Measurements from ENCODE around the gene WBP1L. TPM values are rescaled to one million over a fixed set of nuclear protein-coding genes. Genes with fewer than 3 reads are reported as not detected.
"Not testable (repeated sequence)": the region's sequence is repeated elsewhere in the genome, so short reads cannot be mapped to it uniquely, and the experiment has no call there.

The WBP1L gene
- polyA plus RNA-seq, 3 donors from 2014 or later, result 34.1 to 53.1 (median 35.2) TPM

DNA sequence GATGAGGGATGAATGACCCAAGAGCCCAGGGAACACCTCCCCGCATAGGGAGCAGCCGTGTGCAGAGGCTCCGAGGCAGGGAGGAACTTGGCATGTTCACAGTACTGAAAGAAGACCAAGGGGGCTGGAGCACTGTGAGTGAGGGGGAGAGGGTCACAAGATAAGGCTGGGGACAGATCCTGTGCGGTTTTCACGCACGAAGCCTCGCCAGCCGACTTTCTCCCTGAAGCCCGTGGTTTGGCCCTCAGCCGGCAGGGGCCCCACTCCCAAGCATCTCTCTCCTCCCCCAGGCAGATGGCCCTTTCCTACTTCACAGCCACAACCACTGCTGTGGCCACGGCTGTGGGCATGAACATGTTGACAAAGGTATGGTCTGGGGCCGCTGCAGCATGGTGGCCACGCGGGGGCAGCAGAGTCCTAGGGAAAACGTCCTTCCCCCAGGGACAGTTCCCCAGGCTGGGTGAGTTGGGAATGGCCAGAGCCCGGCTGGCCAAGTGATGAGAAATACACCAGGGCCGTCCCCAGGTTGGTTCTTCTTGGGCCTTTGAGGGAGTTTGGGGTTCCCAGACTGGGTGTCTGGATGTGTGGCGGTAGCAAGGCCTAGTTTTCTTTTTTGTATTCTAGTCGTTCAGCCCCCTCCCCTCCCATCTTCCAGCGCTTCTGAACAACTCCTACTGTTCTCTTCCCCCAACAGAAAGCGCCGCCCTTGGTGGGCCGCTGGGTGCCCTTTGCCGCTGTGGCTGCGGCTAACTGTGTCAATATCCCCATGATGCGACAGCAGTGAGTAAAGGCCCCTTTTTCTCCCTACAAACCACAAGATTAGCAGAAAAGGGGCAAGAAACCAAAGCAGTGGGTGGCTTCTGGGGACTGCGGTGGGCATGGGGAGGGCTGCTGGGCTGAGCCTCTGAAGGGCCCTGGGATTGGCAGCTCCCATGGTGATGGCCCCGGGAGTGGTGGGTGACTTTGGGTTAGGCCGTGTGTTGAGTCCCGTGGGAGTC is 14.4 kb upstream of the WBP1L start:
- Mint-ChIP-seq H3K27ac (peak overlapping the region; percentile 6 to 68 (median 50)), H3K4me1 (peaks cover 15 to 18% of the 10 kb centered on the region in 2 donors), H3K9me3 (no peaks in the 10 kb centered on the region), H3K36me3 (peaks cover 6 to 40% (median 9%) of the 10 kb centered on the region in 3 donors), H3K4me3 (peak overlapping the region in 2 of 5 donors; percentile 54 to 57), H3K27me3 (ENCODE audit: low read depth in 3 of 3) (peaks cover 0 to 4% (median 2%) of the 10 kb centered on the region in 3 donors)
- DNase-seq, result peak; percentile 58 to 77 (median 72)

DNA sequence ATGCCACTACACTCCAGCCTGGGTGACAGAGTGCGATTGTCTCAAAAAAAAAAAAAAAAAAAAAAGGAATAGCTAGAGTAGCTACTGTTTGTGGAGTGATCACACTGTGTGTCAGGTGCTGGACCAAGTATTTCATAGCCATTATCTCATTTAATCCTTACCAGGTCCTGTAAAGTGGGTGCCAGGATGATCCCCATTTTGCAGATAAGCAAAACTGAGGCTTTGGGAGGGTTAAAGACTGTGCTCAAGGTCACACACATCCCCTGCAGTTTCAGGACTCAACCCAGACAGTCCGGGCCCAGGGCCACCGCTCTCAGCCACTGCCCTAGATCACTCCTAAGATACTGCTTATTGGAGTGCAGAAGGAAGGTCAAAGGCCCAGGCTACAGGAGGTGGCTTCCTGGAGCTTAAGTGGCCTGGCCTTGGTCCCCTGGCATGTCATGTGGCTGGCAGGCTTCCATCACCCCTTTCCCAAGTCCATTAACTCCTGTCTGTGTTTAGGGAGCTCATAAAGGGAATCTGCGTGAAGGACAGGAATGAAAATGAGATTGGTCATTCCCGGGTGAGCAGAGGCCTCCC is 12.4 kb upstream of the WBP1L start:
- Mint-ChIP-seq H3K27ac (no peak overlapping the region), H3K9me3 (no peaks in the 10 kb centered on the region), H3K4me3 (no peak overlapping the region), H3K36me3 (peaks cover 3 to 35% (median 6%) of the 10 kb centered on the region in 3 donors), H3K4me1 (peaks cover 15 to 18% of the 10 kb centered on the region in 2 donors), H3K27me3 (ENCODE audit: low read depth in 3 of 3) (peaks cover 0 to 4% (median 2%) of the 10 kb centered on the region in 3 donors)
- DNase-seq, result no peak

DNA sequence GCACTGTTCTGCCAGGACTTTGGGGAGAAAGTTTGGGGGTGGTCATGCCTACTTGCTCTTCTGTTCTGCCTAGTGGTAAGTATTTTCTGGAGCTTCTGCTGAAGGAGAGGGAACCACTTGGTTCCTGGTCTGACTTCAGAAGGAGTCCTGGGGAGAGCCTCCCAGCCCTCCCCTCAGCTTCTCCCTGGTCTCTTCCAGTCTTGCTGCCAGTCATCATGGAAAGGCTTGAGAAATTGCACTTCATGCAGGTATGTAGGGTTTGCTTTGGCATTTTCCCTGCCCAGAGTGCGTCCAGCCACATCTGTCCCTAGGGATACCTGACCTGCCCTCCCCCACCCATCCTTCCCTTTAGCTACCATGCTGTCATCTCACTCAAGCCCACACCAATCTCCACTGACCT is 11.1 kb upstream of the WBP1L start:
- Mint-ChIP-seq H3K4me1 (peaks cover 15 to 18% of the 10 kb centered on the region in 2 donors), H3K36me3 (peaks cover 3 to 27% (median 6%) of the 10 kb centered on the region in 3 donors), H3K4me3 (no peak overlapping the region), H3K9me3 (no peaks in the 10 kb centered on the region), H3K27ac (peak overlapping the region in 1 of 6 donors; percentile 22), H3K27me3 (ENCODE audit: low read depth in 3 of 3) (peaks cover 0 to 3% (median 2%) of the 10 kb centered on the region in 3 donors)
- no peak for DNase-seq

DNA sequence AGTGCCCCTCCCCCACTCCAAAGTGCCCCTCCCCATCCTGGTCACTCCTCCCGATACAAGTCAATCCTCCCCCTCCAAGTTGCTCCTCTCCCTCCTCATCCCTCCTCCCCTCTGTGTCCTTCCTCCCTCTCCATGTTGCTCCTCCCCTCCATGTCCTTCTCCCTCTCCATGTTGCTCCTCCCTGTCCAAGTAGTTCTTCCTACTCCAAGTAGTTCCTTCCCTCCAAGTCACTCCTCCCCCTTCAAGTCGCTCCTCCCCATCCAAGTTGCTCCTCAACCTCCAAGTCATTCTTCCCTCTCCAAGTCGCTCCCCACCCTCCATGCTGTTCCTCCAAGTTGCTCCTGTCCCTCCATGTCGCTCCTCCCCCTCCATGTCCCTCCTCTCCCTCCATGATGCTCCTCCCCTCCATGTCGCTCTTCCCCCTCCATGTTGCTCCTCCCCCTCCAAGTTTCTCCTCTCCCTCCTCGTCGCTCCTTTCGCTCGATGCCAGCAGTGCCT is 8.6 kb upstream of the WBP1L start:
- Mint-ChIP-seq H3K36me3 (peaks cover 3 to 24% (median 6%) of the 10 kb centered on the region in 3 donors), H3K27me3 (ENCODE audit: low read depth in 3 of 3) (no peaks in the 10 kb centered on the region), H3K4me3 (no peak overlapping the region), H3K9me3 (no peaks in the 10 kb centered on the region), H3K27ac (peak overlapping the region in 1 of 6 donors; percentile 40), H3K4me1 (peaks cover 0 to under 1% of the 10 kb centered on the region in 2 donors)
- no peak for DNase-seq

DNA sequence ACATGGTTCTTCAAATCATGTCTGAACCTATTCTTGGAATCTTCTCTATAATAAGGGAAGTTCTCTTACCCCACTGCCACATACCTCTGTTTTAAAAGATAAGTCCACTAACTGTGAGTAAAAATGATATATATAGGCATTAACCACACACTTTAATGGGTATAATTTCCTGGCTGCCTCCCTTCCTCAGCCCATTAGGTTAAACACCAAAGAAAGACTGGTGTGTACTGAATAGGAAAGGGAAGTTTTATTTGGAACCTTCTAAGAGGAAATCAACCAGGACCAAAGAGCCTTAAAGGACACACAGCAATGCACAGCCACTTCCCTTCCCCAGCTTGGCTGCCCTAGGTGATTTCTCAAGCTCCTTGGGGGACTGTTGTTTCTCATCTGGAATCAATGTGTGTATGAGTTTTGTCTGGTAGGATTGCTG is 5.0 kb upstream of the WBP1L start:
- DNase-seq, result no peak
- no peak overlapping the region for H3K4me3 Mint-ChIP-seq
- peaks cover 2 to 7% (median 5%) of the 10 kb centered on the region in 3 donors for H3K27me3 Mint-ChIP-seq (ENCODE audit: low read depth in 3 of 3)
- H3K4me1 Mint-ChIP-seq, result peaks cover 8 to 13% of the 10 kb centered on the region in 2 donors
- no peaks in the 10 kb centered on the region for H3K9me3 Mint-ChIP-seq
- peaks cover 0 to 16% (median 0%) of the 10 kb centered on the region in 3 donors for H3K36me3 Mint-ChIP-seq
- no peak overlapping the region for H3K27ac Mint-ChIP-seq

DNA sequence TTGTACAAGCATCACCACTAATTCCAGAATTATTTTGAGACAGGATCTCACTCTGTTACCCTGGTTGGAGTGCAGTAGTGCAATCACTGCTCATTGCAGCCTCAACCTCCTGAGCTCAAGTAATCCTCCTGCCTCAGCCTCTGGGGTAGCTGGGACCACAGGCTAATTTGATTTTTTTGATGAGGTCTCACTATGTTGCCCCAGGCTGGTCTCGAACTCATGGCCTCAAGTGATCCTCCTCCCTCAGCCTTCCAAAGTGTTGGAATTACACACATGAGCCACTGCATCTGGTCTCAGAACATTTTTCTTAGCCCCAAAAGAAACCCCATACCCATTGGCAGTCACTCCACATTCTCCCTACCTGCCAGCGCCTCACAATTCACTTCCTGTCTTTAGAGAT is 3.5 kb upstream of the WBP1L start:
- Mint-ChIP-seq H3K27ac (no peak overlapping the region), H3K9me3 (no peaks in the 10 kb centered on the region), H3K36me3 (peaks cover 0 to 11% (median 0%) of the 10 kb centered on the region in 3 donors), H3K4me3 (no peak overlapping the region), H3K27me3 (ENCODE audit: low read depth in 3 of 3) (peaks cover 2 to 7% (median 5%) of the 10 kb centered on the region in 3 donors), H3K4me1 (peaks cover 20 to 28% of the 10 kb centered on the region in 2 donors)
- DNase-seq, result no peak

DNA sequence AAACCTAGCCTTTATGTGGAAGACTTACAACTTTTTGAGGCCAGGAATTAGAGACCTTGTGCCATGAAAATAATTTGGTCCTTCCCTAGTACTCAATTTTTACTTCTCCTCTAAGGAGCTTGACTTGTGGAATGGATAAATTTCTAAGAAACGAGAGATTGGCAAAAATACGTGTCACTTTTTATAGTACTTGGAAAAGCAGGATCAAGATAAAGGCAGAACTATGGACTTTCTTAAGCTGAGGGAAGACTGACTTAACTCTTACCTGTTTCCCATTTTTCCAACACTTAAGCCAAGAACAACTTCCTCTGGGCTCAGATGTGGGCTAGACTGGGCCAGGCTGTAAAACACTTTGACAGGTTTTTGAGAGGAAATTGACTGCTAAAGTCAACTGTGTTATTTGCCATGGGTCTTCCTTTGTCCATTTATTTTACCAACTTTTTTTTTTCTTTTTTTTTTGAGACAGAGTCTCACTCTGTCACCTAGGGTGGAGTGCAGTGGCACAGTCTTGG is 2.0 kb upstream of the WBP1L start:
- DNase-seq, result no peak
- Mint-ChIP-seq H3K9me3 (no peaks in the 10 kb centered on the region), H3K27ac (no peak overlapping the region), H3K36me3 (peaks cover 0 to 11% (median 0%) of the 10 kb centered on the region in 3 donors), H3K4me1 (peaks cover 33 to 43% of the 10 kb centered on the region in 2 donors), H3K4me3 (peak overlapping the region in 1 of 5 donors; percentile 42), H3K27me3 (ENCODE audit: low read depth in 3 of 3) (peaks cover 2 to 7% (median 7%) of the 10 kb centered on the region in 3 donors)

DNA sequence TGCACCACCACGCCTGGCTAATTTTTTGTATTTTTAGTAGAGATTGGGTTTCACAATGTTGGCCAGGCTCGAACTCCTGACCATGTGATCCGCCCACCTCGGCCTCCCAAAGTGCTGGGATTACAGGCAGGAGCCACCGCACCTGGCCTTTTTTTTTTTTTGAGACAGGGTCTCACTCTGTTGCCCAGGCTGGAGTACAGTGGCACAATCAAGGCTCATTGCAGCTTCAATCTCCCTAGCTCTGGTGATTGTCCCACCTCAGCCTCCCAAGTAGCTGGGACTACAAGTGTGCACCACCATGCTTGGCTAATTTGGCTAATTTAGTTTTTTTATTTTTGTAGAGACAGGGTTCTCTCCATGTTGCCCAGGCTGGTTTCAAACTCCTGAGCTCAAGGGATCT is 1.4 kb upstream of the WBP1L start:
- not testable (repeated sequence) for H3K9me3 Mint-ChIP-seq; DNase-seq; H3K36me3 Mint-ChIP-seq; H3K27me3 Mint-ChIP-seq (ENCODE audit: low read depth in 3 of 3)
- Mint-ChIP-seq H3K27ac (peak overlapping the region in 4 of 6 donors; percentile 40 to 94 (median 76)), H3K4me1 (peaks cover 35 to 45% of the 10 kb centered on the region in 2 donors), H3K4me3 (peak overlapping the region in 1 of 5 donors; percentile 92)

DNA sequence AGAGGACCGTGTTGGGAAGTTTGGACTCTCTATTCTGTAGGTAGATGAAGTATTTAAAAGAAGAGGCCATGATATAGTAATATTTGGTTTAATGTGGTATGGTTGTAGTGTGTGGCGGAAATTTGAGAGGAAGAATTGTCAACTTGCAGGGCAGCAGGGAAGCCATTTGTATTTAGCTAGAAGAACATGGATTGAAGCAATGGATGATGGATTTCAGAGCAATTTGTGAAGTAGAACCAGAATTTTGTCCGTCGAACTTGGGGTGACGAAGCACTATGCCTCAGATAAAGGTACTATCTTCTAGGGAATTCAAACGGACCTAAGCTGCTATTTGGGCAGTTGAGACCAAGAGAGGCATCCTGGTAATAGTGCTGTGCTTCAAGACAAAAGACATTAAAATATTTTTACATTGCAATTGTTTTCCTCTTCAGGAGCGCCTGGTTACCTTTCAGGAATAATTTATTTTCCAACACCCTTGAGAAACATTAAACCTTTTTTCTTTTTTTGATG is 615 bp upstream of the WBP1L start:
- Mint-ChIP-seq H3K9me3 (no peaks in the 10 kb centered on the region), H3K4me3 (peak overlapping the region; percentile 88 to 100 (median 92)), H3K36me3 (peaks cover 0 to 4% (median 0%) of the 10 kb centered on the region in 3 donors), H3K27ac (peak overlapping the region; percentile 77 to 95 (median 92)), H3K4me1 (peaks cover 35 to 47% of the 10 kb centered on the region in 2 donors), H3K27me3 (ENCODE audit: low read depth in 3 of 3) (peaks cover 2 to 7% (median 7%) of the 10 kb centered on the region in 3 donors)
- DNase-seq, result no peak

DNA sequence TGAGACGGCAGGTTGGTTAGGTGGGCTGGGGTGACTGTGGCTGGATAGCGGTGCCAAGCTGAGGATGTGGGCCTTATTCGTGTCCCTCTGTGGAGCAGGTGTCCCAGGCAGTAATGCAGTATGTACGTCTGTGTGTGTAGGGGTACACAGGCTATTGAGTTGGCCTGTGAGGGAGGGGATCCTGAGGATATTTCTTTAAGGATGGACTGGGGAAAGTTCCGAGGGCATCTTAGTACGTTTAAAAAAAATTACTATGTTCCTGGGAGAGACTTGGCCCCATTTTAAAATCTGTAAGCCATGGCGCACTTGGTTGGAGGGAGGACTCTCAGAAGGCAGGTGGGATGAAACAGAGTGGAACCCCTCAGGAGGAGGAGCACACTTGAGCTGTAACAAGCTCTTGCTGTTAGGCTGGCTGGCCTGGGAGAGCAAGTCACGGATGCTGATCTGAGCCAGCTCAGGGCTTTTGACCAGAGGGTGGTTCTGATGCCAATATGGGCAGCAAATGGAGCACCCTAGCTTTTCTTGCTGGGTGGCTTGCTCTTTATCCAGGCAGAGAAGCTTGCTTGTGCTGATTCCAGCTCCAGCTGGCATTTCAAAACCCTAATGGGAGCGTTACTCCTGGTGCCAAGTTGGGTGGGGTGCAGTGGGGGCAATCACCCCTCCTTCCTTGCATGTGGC is 765 bp downstream of the WBP1L start:
- Mint-ChIP-seq H3K4me1 (peaks cover 43 to 56% of the 10 kb centered on the region in 2 donors), H3K36me3 (peaks cover 0 to 8% (median 0%) of the 10 kb centered on the region in 3 donors)
- peak in 1 of 3 donors; percentile 25 for DNase-seq

DNA sequence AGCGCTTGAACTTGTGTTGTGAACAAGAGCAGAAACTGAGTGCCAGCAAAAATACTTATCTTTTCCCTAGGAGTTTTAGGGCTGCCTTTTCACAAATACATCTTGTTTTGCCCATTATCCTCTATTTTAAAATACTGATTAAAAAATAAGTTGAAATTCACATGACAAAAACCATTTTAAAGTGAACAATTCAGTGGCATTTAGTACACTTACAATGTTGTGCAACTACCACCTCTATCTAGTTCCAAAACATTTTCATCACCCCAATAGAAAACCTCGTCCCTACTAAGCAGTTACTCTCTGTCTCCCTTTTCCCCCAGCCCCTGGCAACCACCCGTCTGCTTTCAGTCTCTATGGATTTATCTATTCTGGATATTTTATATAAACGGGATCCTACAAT is 1.4 kb downstream of the WBP1L start:
- peaks cover 0 to 8% (median 0%) of the 10 kb centered on the region in 3 donors for H3K36me3 Mint-ChIP-seq

More for the DNA sequence above, 765 bp downstream of the WBP1L start:
- peak overlapping the region; percentile 88 to 100 (median 92) for H3K4me3 Mint-ChIP-seq
- peaks cover 2 to 7% (median 7%) of the 10 kb centered on the region in 3 donors for H3K27me3 Mint-ChIP-seq (ENCODE audit: low read depth in 3 of 3)
- no peaks in the 10 kb centered on the region for H3K9me3 Mint-ChIP-seq
- H3K27ac Mint-ChIP-seq, result peak overlapping the region; percentile 77 to 95 (median 92)

DNA sequence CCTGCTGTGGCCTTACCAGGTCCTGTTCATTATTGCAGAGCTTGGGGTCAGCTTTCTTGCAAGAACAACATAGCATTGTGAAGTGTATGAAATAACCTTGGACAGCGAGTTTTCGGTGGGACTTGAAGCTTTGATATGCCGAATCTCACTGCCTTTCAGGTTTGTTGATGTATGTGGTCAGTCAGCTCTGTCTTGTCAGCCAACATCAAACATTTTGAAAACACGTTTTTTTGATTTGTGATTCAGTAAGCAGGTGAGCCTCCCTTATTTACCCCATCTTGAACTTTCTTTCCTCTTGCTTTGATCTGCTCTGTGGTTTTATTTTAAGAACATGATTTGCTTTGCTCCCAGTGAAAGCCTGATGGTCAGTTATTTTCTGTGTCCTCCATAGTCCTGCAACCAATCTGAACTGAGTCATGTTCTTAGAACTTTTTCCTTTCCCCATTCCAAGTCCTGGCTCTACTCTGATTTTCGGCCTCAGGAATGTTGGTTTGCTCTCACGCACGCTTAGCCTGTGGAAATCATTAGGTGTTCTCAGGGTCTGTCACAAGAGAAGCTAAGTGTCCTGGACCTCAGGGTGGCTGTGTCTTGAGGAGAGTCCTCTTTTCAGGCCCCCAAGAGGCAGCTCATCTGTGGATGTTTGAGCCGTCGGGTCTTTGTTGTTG is 8.7 kb downstream of the WBP1L start:
- Mint-ChIP-seq H3K27me3 (ENCODE audit: low read depth in 3 of 3) (no peaks in the 10 kb centered on the region), H3K4me1 (peaks cover 50 to 65% of the 10 kb centered on the region in 2 donors), H3K4me3 (peak overlapping the region in 1 of 5 donors; percentile 2), H3K27ac (peak overlapping the region; percentile 1 to 85 (median 66)), H3K36me3 (peaks cover 0 to 4% (median 0%) of the 10 kb centered on the region in 3 donors), H3K9me3 (no peaks in the 10 kb centered on the region)
- DNase-seq, result no peak

More for the DNA sequence above, 1.4 kb downstream of the WBP1L start:
- Mint-ChIP-seq H3K4me3 (peak overlapping the region; percentile 88 to 100 (median 92)), H3K27me3 (ENCODE audit: low read depth in 3 of 3) (peaks cover 2 to 7% (median 7%) of the 10 kb centered on the region in 3 donors), H3K27ac (peak overlapping the region; percentile 57 to 95 (median 90)), H3K4me1 (peaks cover 43 to 56% of the 10 kb centered on the region in 2 donors), H3K9me3 (no peaks in the 10 kb centered on the region)
- no peak for DNase-seq

Data from immature natural killer cell (primary cell).